Measurements from ENCODE around the gene EPC2. TPM values are rescaled to one million over a fixed set of nuclear protein-coding genes. Genes with fewer than 3 reads are reported as not detected.

EPC2 gene
- total and polyA plus RNA-seq, 10 of the 15 experiments (the other 5 are each of a cell fraction or from before 2014, with no cell fraction given) = 2.0 to 16.5 (median 10.8) TPM

GRCh38 chr2:148644883-148645538, 460 bp downstream of the EPC2 start (continued):
- peak in 1 of 2 experiments; percentile 90; a peak in 1 of 3 replicates for TF ChIP-seq EGR1 (IDR thresholded peaks at IDR 0.05; ENCODE audit: borderline replicate concordance in 1 of 2, low read depth in 2 of 2, low read length in 2 of 2)
- peak; percentile 87 for TF ChIP-seq POLR2AphosphoS5 (IDR thresholded peaks at IDR 0.05; ENCODE audit: low read length)
- TF ChIP-seq HDAC6 (IDR thresholded peaks at IDR 0.05; ENCODE audit: unreplicated experiment) = no peak
- no peak for TF ChIP-seq REST (IDR thresholded peaks at IDR 0.05; ENCODE audit: low read depth, low read length)
- TF ChIP-seq POLR2A (IDR thresholded peaks at IDR 0.05; ENCODE audit: low read depth, low read length) = peak; percentile 78
- TF ChIP-seq PKNOX1 (IDR thresholded peaks at IDR 0.05) = peak; percentile 53; the same call in 1 of the 2 replicates
- TF ChIP-seq FOXK2 (IDR thresholded peaks at IDR 0.05) = peak; percentile 77
- TF ChIP-seq BMI1 (IDR thresholded peaks at IDR 0.05; ENCODE audit: borderline replicate concordance) = no peak
- peak; percentile 96 for TF ChIP-seq HDGF (IDR thresholded peaks at IDR 0.05)
- 0 out of 2 replicates have a peak, but pooled peaks have one; percentile 7 for TF ChIP-seq BACH1 (IDR thresholded peaks at IDR 0.05; ENCODE audit: borderline replicate concordance)
- peak; percentile 52; the same call in 1 of the 2 replicates for TF ChIP-seq ZBTB33 (IDR thresholded peaks at IDR 0.05)
- TF ChIP-seq TBL1XR1 (IDR thresholded peaks at IDR 0.05; ENCODE audit: low read depth, low read length) = peak; percentile 66; the same call in 1 of the 2 replicates
- no peak for TF ChIP-seq ZNF384 (IDR thresholded peaks at IDR 0.05; ENCODE audit: borderline replicate concordance, low read depth, low read length)
- TF ChIP-seq BHLHE40 (IDR thresholded peaks at IDR 0.05; ENCODE audit: borderline replicate concordance in 1 of 2, low read depth in 2 of 2, low read length in 1 of 2) = peak in 1 of 2 experiments; percentile 54; a peak in 1 of 4 replicates
- TF ChIP-seq SIX5 (IDR thresholded peaks at IDR 0.05; ENCODE audit: low read depth, low read length, severe bottlenecking) = no peak
- TF ChIP-seq CREB1 (IDR thresholded peaks at IDR 0.05; ENCODE audit: low read depth) = no peak
- TF ChIP-seq KLF5 (IDR thresholded peaks at IDR 0.05; ENCODE audit: partially characterized antibody) = no peak
- peak; percentile 48; the same call in 1 of the 2 replicates for TF ChIP-seq NFYB (IDR thresholded peaks at IDR 0.05; ENCODE audit: insufficient read depth, low read depth, low read length)
- TF ChIP-seq RAD21 (IDR thresholded peaks at IDR 0.05; ENCODE audit: insufficient read depth, low read depth, low read length) = peak; percentile 30
- TF ChIP-seq BCL3 (IDR thresholded peaks at IDR 0.05; ENCODE audit: borderline replicate concordance, insufficient read depth, low read depth, low read length, poor library complexity, severe bottlenecking) = peak; percentile 6
- 0 out of 2 replicates have a peak, but pooled peaks have one; percentile 12 for TF ChIP-seq TAF1 (IDR thresholded peaks at IDR 0.05; ENCODE audit: borderline replicate concordance, low read depth, low read length)
- peak; percentile 38 for TF ChIP-seq HCFC1 (IDR thresholded peaks at IDR 0.05; ENCODE audit: low read length)
- peak; percentile 95 for TF ChIP-seq YY1 (IDR thresholded peaks at IDR 0.05; ENCODE audit: low read depth, low read length)
